GM12892 (cell line): ENCODE data around the gene NKAIN2.

Source experiments
- POLR2A ChIP-seq: IDR thresholded peaks from 2 replicates; pipeline ENCODE4 v1.6.1; 2011; ENCODE audit warnings: low read depth, low read length, control low read depth
- POLR2AphosphoS5 ChIP-seq: IDR thresholded peaks from 2 replicates; pipeline ENCODE4 v1.6.1; 2011; ENCODE audit warnings: low read depth, low read length, control low read depth

DNA sequence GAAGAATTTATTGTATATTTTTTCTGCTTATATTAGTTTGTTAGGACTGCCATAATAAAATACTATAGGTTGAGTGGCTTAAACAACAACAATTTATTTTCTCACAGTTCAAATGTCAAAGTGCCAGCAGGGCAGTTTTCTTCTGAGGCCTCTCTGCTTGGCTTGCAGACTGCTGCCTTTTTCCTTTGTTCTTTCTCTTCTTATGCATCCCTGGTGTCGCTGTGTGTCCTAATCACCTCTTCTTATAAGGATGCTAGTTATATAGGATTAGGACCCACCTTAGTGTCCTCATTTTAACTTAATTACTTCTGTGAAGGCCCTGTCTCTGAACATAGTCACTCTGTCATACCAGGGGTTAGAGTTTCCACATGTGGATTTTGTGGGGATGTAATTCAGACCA, 354.4 kb downstream of the NKAIN2 start:
- TF ChIP-seq POLR2A, result no peak
- no peak for TF ChIP-seq POLR2AphosphoS5
